Measurements from ENCODE around the gene ARID1B. TPM values are rescaled to one million over a fixed set of nuclear protein-coding genes. Genes with fewer than 3 reads are reported as not detected.

The ARID1B gene
- total and polyA plus RNA-seq, 9 donors, result 44.2 to 72.5 (median 63.5) TPM

DNA sequence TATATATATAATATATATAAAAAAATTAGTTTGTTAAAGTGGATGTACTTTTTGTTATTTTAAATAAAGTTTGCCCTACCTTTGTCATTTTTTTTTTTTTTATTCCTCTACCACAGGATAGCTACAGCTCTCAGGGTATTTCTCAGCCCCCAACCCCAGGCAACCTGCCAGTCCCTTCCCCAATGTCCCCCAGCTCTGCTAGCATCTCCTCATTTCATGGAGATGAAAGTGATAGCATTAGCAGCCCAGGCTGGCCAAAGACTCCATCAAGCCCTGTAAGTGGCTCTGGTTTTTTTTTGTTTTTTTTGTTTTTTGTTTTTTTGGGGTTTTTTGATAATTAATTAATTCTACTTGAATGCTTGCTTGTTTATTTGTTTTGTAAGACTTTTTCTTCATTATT is 397.6 kb downstream of the ARID1B start:
- Histone ChIP-seq H3K36me3 (ENCODE audit: control insufficient read depth, insufficient read depth, low read length) (peaks cover 11% of the 10 kb centered on the region), H3K27me3 (ENCODE audit: control insufficient read depth, insufficient read depth, low read length) (no peaks in the 10 kb centered on the region), H3K9me3 (replicated peaks; ENCODE audit: control insufficient read depth, low read depth, low read length) (no peaks in the 10 kb centered on the region), H3K4me3 (ENCODE audit: low read length) (no peak overlapping the region), H3K27ac (ENCODE audit: low read length) (no peak overlapping the region), H3K4me1 (ENCODE audit: control insufficient read depth, insufficient read depth, low read length) (peaks cover 22% of the 10 kb centered on the region)
- no peak for DNase-seq

DNA sequence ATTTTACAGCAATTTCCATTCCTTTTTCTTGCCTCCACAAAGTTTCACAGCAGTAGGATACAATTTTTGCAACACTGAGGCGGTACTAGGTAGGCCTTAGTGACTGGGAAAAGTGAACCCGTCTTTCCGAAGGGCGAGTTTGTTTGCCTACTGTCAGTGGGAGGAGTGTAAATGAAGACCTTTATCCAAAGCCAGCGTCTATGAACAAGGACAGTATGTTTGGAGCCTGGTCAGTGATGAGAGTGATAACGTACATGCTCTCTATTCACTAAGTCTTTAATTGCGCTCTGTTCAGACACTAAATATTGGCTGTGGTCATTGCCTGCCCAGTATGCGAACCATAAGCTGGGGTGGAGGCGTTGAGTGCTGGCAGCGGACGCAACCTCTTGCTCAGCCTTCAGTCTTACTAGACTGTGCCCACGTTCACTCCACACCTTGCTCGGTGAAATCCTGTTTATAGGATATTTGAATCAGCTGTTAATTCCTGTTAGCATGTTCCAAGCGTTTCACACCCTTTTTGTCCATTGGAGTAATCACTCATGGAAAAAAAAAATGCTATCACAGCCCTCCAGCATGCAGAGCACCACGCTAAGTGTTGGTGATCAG is 400.7 kb downstream of the ARID1B start:
- 83% methylated on average over 9 of the region's 15 CpGs for WGBS (ENCODE audit: insufficient coverage)
- no peak overlapping the region for H3K27ac ChIP-seq (ENCODE audit: low read length)
- H3K9me3 ChIP-seq (replicated peaks; ENCODE audit: control insufficient read depth, low read depth, low read length), result no peaks in the 10 kb centered on the region
- H3K4me1 ChIP-seq (ENCODE audit: control insufficient read depth, insufficient read depth, low read length), result peaks cover 3% of the 10 kb centered on the region
- peaks cover 32% of the 10 kb centered on the region for H3K36me3 ChIP-seq (ENCODE audit: control insufficient read depth, insufficient read depth, low read length)
- no peak for DNase-seq
- no peaks in the 10 kb centered on the region for H3K27me3 ChIP-seq (ENCODE audit: control insufficient read depth, insufficient read depth, low read length)
- no peak overlapping the region for H3K4me3 ChIP-seq (ENCODE audit: low read length)

DNA sequence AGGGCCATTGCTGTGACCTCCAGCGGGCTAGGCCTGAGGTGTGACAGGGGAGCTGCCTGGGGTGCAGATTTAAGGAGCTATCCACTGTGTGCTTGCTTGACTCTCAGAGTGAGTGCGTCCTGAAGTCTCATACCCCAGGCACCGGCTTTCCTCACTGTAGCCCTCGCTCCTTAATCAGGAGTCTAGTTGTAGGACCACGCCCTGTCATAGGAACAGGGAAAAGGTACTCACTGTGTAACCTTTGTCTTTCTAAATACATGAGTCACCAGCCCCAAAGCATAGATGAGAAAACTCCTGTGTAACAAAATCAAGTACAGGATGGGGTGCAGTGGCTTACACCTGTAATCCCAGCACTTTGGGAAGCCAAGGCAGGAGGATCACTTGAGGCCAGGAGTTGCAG is 404.5 kb downstream of the ARID1B start:
- Histone ChIP-seq H3K36me3 (ENCODE audit: control insufficient read depth, insufficient read depth, low read length) (peaks cover 48% of the 10 kb centered on the region), H3K9me3 (replicated peaks; ENCODE audit: control insufficient read depth, low read depth, low read length) (no peaks in the 10 kb centered on the region), H3K4me3 (ENCODE audit: low read length) (no peak overlapping the region), H3K4me1 (ENCODE audit: control insufficient read depth, insufficient read depth, low read length) (peaks cover 4% of the 10 kb centered on the region), H3K27me3 (ENCODE audit: control insufficient read depth, insufficient read depth, low read length) (no peaks in the 10 kb centered on the region), H3K27ac (ENCODE audit: low read length) (no peak overlapping the region)
- 91% methylated on average over 4 of the region's 5 CpGs for WGBS (ENCODE audit: insufficient coverage)
- no peak for DNase-seq

DNA sequence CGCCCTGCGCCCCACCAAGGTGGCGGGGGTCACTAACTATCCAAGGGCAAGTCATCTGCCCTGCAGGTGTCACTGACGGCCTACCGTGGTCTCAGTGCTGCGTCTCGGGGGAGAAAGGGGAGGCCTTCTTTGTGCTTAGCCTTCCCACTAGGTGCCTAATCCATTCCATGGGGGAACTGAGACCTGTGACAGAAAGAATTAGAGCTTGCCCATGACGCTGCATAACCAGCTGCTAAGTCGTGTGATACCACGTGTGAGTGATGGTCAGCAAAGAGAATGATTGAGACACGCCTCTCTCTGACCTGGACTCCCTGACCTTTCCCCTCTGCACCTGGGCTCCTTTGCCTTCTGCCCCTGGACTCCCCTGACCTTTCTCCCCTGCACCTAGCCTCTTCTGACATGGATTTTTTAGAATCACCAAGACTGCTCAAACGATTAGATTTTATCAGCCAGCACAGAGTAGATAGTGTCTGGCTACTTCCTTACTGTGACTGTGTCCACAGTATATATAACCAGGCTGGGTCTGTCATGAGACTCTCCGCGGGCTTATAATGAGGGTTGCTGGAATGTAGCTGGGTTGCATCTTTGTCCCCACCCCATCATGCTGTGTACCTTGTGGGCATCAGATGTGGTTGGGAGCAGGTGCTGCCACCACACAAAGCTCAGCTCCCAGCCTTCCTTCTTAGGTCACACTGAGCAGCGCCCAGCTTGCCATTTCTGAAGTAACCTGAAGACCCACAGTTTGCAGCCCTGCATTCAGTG is 405.5 kb downstream of the ARID1B start:
- no peaks in the 10 kb centered on the region for H3K9me3 ChIP-seq (replicated peaks; ENCODE audit: control insufficient read depth, low read depth, low read length)
- DNase-seq, result no peak
- WGBS (ENCODE audit: insufficient coverage), result 79% methylated on average over 11 of the region's 15 CpGs
- H3K27ac ChIP-seq (ENCODE audit: low read length), result no peak overlapping the region
- H3K4me1 ChIP-seq (ENCODE audit: control insufficient read depth, insufficient read depth, low read length), result peaks cover 13% of the 10 kb centered on the region
- peaks cover 50% of the 10 kb centered on the region for H3K36me3 ChIP-seq (ENCODE audit: control insufficient read depth, insufficient read depth, low read length)
- H3K4me3 ChIP-seq (ENCODE audit: low read length), result no peak overlapping the region
- H3K27me3 ChIP-seq (ENCODE audit: control insufficient read depth, insufficient read depth, low read length), result no peaks in the 10 kb centered on the region

DNA sequence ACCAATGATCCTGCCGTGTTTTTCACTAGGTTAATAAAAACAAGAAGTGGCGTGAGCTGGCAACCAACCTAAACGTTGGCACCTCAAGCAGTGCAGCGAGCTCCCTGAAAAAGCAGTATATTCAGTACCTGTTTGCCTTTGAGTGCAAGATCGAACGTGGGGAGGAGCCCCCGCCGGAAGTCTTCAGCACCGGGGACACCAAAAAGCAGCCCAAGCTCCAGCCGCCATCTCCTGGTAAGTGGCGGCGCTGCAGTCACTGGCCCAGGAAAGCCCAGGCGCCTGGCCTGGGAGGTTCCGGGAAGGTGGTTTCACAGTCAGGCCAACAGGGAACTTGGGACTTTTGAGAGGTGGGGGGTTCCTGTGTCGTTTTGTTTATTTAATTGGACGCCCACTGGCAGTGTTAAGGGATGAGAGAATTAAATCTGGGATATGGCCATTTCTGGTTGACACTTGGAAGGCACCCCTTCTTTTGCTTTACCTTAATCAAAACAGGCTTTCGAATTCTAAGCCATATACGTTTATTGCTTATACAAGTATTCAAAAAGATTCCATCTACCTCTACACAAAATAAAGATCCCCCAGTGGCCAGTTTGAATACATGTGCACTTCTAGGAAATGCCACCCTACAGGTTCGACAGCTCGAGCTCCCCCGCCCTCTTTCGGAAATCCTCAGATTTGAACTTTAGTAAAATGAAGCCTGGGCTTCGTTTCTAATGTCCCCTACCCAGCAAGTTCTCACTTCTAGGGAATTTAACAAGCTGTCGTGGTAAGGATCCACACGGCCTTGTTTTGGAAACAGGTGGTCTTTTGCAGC is 407.2 kb downstream of the ARID1B start:
- H3K27me3 ChIP-seq (ENCODE audit: control insufficient read depth, insufficient read depth, low read length), result no peaks in the 10 kb centered on the region
- no peaks in the 10 kb centered on the region for H3K9me3 ChIP-seq (replicated peaks; ENCODE audit: control insufficient read depth, low read depth, low read length)
- H3K4me1 ChIP-seq (ENCODE audit: control insufficient read depth, insufficient read depth, low read length), result peaks cover 14% of the 10 kb centered on the region
- DNase-seq, result peak; percentile 67
- WGBS (ENCODE audit: insufficient coverage), result 46% methylated on average over 18 of the region's 25 CpGs
- H3K4me3 ChIP-seq (ENCODE audit: low read length), result no peak overlapping the region
- no peak overlapping the region for H3K27ac ChIP-seq (ENCODE audit: low read length)
- peaks cover 56% of the 10 kb centered on the region for H3K36me3 ChIP-seq (ENCODE audit: control insufficient read depth, insufficient read depth, low read length)

DNA sequence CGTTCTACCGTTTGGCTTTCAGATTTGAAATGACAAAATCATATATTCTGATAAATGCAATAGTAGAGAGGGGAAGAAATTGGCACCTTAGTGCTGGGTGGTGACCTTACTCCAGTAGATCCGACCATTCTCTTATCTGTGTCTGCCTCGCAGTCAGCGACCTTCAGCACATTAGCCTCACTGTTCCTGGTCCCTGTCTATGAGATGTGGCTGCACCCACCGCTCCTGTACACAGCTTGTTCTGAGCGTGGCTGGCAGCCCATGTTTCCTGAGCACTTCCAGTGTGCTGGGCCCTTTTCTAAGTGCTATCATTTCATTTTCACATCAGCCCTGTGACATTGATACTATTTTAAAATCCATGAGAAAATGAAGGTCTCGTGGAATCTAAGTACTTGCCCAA is 408.0 kb downstream of the ARID1B start:
- 96% methylated on average over 4 of the region's 8 CpGs for WGBS (ENCODE audit: insufficient coverage)

DNA sequence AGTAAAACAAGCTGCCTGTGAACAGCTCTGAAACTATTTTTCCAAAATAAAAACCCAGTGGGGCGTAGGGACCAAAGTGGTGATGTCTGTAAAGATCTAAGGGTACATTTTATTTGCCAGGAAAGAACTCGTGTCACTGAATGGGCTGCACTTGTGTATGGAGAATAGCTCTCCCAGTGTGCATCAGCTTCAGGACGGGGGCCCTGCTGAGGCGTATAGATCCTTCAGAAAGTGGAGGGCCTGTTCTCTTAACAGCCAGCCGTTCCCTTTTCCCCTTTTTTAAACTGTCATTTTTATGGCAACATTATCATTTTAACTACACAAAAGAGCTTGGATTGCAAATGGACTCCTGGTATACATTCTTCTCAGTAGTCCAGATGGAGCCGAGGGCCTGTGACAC is 408.8 kb downstream of the ARID1B start:
- Histone ChIP-seq H3K4me1 (ENCODE audit: control insufficient read depth, insufficient read depth, low read length) (peaks cover 14% of the 10 kb centered on the region), H3K27ac (ENCODE audit: low read length) (no peak overlapping the region), H3K27me3 (ENCODE audit: control insufficient read depth, insufficient read depth, low read length) (no peaks in the 10 kb centered on the region), H3K36me3 (ENCODE audit: control insufficient read depth, insufficient read depth, low read length) (peaks cover 69% of the 10 kb centered on the region), H3K9me3 (replicated peaks; ENCODE audit: control insufficient read depth, low read depth, low read length) (no peaks in the 10 kb centered on the region), H3K4me3 (ENCODE audit: low read length) (no peak overlapping the region)
- no peak for DNase-seq
- 78% methylated on average over 6 of the region's 6 CpGs for WGBS (ENCODE audit: insufficient coverage)

More for the DNA sequence above, 408.0 kb downstream of the ARID1B start:
- Histone ChIP-seq H3K4me3 (ENCODE audit: low read length) (no peak overlapping the region), H3K4me1 (ENCODE audit: control insufficient read depth, insufficient read depth, low read length) (peaks cover 14% of the 10 kb centered on the region), H3K36me3 (ENCODE audit: control insufficient read depth, insufficient read depth, low read length) (peaks cover 64% of the 10 kb centered on the region), H3K27me3 (ENCODE audit: control insufficient read depth, insufficient read depth, low read length) (no peaks in the 10 kb centered on the region), H3K9me3 (replicated peaks; ENCODE audit: control insufficient read depth, low read depth, low read length) (no peaks in the 10 kb centered on the region), H3K27ac (ENCODE audit: low read length) (no peak overlapping the region)
- DNase-seq, result no peak

DNA sequence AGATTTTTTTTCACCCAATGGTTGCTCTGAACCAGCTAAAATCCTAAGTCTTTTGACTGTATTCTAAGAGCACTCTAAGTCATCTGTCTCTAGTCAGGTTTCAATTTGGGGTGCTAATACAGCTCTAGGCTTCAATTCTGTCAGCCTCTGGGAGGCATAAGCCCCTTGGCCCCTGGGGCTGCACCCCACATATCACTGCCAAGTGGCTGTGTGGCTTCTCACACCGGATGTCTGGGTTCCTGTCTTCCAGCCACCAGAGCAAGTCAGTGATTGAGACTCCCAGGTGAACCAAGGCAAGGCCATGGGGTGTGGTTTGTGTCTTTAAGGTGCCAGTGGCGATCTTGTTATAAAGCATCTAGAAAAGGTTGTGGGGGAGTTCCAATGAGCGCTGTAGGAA is 409.6 kb downstream of the ARID1B start:
- H3K4me3 ChIP-seq (ENCODE audit: low read length), result no peak overlapping the region
- H3K4me1 ChIP-seq (ENCODE audit: control insufficient read depth, insufficient read depth, low read length), result peaks cover 14% of the 10 kb centered on the region
- no peaks in the 10 kb centered on the region for H3K9me3 ChIP-seq (replicated peaks; ENCODE audit: control insufficient read depth, low read depth, low read length)
- WGBS (ENCODE audit: insufficient coverage), result 75% methylated on average over 3 of the region's 3 CpGs
- H3K36me3 ChIP-seq (ENCODE audit: control insufficient read depth, insufficient read depth, low read length), result peaks cover 66% of the 10 kb centered on the region
- peak overlapping the region; percentile 73 for H3K27ac ChIP-seq (ENCODE audit: low read length)
- DNase-seq, result no peak
- H3K27me3 ChIP-seq (ENCODE audit: control insufficient read depth, insufficient read depth, low read length), result no peaks in the 10 kb centered on the region

DNA sequence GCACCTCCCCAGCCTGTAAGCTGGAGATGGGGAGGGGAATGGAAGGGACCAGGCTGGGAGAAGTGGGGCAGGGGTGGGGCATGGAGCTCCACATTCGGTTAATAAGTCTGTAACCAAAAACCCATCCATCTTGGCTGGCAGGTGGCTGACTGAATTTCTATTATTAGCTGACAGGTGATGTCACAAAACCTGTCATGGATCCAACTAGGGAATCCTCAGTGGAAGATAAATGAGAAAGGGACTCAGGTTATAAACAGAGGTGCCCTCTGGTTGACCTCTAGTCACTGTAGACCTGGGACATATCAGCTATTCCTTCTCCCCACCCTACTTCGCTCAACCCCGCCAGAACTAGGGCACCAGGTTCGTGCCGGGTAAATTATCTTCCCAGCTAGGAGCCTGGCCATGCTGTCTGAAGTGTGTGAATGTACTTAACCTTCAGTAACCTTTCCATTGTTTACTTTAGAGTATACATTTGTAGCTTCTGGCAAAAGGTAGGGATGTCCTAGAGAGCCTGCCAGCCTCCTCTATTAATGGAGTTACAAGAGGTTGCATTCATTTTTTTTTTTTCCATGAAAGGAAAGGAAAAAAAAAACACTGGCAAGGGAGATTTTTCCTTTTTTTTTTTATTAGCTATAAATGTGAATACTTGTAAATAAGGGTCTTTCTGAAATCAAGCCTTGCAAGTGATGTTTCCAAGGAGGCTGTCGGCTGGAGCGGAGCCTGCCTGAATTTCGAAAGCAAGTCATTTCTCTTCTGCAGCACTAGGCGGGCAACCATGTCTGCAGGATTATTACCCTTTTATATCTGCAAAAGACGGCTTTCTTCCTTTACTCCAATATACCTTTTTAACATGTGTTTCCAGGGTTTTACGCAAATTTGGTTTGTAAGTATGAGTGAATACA is 410.3 kb downstream of the ARID1B start:
- no CpG with 5 or more reads among the region's 11 CpGs for WGBS (ENCODE audit: insufficient coverage)
- H3K4me3 ChIP-seq (ENCODE audit: low read length), result no peak overlapping the region
- H3K36me3 ChIP-seq (ENCODE audit: control insufficient read depth, insufficient read depth, low read length), result peaks cover 62% of the 10 kb centered on the region
- peaks cover 14% of the 10 kb centered on the region for H3K4me1 ChIP-seq (ENCODE audit: control insufficient read depth, insufficient read depth, low read length)
- H3K27ac ChIP-seq (ENCODE audit: low read length), result peak overlapping the region; percentile 73
- H3K9me3 ChIP-seq (replicated peaks; ENCODE audit: control insufficient read depth, low read depth, low read length), result no peaks in the 10 kb centered on the region
- H3K27me3 ChIP-seq (ENCODE audit: control insufficient read depth, insufficient read depth, low read length), result no peaks in the 10 kb centered on the region
- peak; percentile 85 for DNase-seq
